COLO829 (cell line): ENCODE measurements around the gene FSTL5.

Experiments
- DNase-seq: peaks from one replicate; pipeline ENCODE4 v3.0.0; 2012; ENCODE audit warnings: low spot score

Gene FSTL5

DNA sequence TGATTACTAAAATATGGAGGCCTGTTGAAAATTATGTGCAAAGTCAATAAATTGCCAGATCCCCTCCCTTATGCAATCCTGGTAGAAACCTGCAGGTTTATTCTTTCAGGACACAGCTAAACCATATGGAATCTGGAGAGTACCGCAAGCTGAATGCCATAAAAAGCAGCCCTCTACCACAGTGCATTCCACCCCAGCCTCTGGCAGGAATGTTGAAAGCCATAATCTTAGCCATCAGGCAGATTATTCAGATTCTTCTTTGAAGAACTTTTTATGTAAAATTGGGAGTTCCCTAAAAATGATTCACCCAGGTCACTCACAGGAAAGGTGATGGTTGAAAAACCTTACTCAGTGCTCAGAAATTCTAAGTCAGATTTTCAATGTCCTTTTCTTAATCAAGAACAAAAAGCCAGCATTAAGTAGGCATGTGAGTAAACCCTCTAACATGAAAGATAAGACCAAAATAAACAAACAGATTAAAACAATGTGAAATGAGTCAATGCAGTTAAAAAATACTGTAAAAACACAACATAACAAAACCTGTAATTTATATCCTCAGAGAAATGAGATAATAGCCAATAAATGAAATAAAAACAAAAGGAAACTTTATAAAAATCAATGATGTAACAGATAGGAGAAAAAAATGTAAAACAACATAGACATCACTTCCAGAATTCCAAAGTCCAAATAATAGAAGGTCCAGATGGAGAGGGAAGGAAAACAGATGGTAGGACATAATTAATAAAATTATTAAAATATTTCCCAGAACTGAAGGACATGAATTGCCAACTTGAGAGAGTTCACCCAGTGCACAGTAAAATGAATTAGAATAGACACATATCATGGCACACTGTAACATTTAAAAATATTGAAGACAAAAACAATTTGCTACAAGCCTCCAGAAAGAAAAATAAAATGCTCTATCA is 226.9 kb downstream of the FSTL5 start:
- DNase-seq = no peak

GRCh38 chr4:161931089-161931488 is 232.7 kb downstream of the FSTL5 start:
- DNase-seq = no peak

DNA sequence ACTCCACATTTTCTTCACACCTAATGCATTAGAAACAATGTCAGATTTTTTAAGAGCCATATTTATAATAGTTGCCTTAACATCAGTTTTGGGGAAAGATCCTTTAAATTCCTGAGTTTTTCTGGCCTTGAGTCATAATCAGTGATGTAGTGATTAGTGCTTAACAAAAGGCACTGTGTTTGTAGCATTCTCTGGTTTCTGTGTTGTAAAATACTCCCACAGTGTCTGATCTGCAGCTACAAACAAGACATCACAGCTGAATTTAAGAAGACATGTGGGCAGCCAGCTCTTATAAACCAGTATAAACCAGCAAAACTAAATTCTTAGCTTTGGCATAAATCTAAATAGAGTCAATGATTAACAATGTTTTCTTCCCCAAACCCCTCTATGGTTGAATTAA is 233.8 kb downstream of the FSTL5 start:
- peak; percentile 79 for DNase-seq

GRCh38 chr4:161926033-161926828 is 237.6 kb downstream of the FSTL5 start:
- no peak for DNase-seq

GRCh38 chr4:161920304-161921052 is 243.3 kb downstream of the FSTL5 start:
- DNase-seq = no peak

DNA sequence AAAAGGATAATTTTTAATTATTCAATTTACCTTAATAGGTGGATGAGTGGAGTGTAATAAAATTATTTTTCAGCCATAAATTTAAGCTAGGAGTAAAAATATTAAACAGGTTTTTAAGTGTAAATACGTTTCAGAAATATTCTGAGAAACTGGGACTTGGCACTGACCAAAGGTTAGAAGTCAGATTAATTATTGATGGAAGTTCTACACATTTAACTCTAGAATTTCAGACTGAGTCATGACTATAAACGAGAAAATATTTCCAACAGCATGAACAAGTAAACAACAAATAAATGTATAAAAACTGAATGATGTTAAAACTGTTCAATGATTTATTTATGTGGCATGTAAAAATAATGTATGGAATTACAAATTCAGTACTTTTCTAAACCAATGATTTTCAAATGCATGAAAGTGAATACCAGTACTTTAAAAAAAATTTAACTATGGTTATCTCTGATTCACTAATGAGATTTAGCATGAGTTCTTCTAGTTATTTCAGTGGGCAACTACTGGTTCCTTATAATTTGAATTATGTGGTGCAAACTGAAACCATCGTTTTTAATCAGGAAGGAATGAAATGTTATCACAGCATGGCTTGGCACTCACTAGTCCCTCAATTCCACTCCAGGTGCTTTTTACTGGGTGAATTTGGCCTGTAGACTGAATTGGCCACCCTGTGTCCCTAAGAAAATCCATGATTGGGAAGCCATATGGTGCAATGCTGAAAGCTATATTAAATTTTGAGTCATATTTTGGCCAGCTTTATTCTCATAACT is 244.2 kb downstream of the FSTL5 start:
- no peak for DNase-seq

DNA sequence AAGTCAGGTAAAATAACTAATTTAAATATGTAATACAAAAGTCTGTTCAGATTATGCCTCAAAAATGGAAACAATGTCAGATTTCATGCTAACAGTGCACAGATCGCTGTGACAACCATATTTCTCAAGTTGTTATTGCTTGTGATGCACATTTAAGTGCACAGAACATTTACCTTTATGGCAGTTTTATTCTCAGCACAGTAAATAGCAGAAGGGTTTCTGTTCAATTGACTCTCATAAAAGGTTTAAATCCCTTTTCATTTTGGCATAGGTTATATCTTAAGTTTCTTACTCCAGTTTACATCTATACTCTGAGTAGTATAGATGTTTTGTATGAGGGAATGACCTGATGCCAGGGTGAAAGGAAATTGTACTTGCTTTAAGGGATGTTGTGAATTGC is 247.8 kb downstream of the FSTL5 start:
- no peak for DNase-seq

DNA sequence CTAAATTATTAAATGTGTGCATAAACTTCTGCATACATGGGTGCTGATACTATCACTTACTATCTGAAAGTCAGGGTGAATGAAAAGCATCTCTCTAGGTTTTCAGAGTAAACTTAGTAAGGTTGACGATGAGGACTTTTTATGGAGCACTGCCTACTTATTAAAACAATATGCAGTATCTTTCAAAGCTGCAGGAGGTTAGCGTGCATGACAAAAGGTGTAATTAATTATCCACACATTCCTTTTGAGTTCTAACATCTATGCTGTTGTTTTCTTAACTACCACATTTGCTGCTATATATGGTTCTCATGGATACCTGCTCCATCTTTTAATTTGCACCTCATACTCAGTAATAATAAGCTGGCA is 256.2 kb downstream of the FSTL5 start:
- no peak for DNase-seq

- DNase-seq = no peak
Observed at GRCh38 chr4:161906836-161907589, 256.8 kb downstream of the FSTL5 start.

DNA sequence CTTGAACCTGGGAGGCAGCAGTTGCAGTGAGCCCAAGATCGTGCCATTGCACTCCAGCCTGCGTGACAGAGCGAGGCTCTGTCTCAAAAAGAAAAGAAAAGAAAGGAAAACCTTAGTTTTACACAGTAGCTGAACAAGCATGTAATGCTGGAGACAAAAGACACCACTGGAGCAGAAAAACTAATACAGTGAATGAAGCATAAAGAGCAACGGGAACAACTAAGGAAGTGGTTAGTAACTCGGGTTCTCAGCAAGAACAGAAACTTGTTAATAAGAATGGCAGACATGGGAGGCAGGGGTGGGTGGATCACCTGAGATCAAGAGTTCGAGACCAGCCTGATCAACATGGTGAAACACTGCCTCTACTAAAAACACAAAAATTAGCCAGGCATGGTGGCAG is 263.7 kb downstream of the FSTL5 start:
- DNase-seq = no peak

DNA sequence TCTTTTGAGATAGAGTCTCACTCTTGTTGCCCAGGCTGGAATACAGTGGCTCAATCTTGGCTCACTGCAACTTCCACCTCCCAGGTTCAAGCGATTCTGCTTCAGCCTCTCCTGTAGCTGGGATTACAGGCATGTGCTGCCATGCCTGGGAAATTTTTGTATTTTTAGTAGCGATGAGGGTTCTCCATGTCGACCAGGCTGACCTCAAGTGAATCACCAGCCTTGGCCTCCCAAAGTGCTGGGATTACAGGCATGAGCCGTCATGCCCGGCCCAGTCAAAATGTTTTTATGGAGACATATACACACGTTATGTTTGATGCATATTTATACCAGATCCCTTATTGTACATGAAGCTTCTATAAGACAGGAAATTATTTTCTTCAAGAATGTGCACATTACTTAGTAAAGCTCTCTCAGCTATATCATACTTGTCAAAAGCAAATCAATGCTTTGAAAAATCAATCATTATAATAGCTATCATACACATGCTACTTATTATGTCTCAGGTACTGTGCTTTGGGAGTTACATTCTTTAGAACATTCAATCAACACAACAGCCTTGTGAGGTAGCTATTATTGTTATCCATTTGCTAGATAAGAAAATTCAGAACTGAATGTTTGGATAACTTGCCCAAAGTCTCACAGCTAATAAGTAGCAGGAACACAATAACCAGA is 269.2 kb downstream of the FSTL5 start:
- no peak for DNase-seq

DNA sequence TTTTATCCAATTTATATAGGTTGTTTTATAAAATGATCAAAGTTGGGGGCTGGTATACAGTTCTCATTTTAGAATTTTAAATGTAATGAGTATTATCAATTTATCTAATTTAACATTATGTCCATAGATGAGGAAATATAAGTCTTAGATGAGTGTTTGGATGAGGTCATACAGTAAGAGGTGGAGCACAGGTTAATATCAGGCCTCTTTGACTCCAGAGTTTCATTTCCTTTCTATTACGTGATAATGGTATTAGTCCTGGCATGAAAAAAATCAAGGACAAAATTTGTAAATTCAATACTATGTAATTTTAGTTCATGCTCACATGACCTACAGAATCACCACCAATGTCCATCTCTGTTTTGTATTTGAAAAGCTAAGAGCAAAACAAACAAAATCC is 269.8 kb downstream of the FSTL5 start:
- no peak for DNase-seq

GRCh38 chr4:161893566-161893965 is 270.2 kb downstream of the FSTL5 start:
- no peak for DNase-seq

DNA sequence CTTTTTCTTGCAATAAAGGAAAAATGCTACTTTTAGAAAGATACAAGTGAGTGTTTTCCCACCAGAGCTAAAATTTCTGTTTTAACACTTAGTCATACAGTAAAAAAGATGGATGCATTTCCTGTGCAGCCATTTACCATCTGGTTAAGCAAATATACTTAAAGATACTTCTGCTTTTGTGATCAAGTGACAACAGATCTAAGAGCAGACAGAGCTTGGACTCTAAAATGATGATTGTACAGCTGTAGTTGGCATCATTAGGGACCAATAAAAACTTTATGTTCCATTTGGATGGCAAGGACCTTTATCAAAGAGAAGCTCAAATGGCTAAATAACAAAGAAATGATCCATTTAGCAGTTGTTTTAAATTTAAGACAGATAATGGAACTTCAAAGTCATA is 270.8 kb downstream of the FSTL5 start:
- no peak for DNase-seq

DNA sequence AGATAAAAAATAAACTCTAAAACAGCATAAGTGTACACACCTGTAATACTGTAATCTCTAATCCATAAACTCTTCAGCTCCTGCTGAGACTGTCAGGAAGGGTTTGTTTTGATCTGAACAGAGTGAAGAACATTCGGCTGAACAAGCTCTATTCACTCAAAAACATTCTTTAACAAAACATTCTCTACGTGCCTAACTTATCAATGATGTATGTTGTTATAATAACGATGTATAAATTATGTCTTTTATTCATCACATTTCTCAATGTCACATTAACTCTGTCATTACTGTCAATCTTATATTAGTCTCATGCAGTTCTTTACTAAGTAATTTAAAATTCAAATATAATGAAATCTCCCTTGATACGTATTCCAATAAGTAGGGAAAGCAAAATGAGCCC is 280.6 kb downstream of the FSTL5 start:
- DNase-seq = no peak

DNA sequence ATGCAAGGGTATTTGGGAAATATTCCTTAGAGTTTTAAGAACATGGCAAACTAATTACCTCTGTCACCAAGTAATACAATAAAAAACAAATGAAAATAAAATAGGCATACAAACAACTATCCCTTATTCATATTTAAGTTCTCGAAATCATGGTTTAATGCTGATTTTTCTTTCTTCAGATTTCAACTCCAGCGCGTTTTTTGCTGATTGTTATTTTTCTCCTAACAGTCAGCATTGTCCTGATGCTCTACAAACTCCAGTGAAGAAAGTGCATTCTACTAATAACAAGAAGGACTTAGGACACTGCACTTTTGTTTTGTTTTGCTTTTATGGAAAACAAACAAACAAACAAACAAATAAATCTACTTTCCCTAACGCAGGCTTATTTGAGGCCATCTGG is 282.4 kb downstream of the FSTL5 start:
- no peak for DNase-seq

GRCh38 chr4:161869511-161869910 is 294.3 kb downstream of the FSTL5 start:
- DNase-seq = no peak

DNA sequence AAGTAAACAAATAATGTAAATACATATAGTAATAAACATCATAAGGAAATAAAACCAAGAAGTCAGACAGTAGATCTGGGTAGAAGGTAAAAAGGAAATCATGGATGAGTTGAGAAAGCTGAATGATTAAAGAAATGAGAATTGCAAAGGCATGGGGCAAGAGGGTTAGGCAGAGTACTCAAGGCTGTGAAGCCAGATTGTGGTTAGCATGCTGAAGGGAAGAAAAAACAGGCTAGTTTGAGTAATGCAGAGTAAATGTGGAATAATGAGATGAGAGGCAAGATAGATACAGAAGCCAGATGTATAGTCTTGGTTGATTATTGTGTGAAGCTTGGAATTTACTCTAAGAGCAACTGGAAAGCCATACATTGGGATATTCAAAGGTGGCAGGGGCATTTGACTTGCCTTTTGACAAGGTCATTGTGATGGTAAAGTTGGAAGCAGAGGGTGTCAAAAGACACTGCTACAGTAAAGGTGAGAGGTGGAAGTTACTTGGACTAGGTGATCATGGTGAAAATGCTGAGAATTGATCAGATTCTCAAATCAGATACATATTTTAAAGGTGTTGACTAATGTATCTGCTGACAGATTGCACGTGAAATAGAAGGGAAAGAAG is 307.0 kb downstream of the FSTL5 start:
- DNase-seq = no peak

DNA sequence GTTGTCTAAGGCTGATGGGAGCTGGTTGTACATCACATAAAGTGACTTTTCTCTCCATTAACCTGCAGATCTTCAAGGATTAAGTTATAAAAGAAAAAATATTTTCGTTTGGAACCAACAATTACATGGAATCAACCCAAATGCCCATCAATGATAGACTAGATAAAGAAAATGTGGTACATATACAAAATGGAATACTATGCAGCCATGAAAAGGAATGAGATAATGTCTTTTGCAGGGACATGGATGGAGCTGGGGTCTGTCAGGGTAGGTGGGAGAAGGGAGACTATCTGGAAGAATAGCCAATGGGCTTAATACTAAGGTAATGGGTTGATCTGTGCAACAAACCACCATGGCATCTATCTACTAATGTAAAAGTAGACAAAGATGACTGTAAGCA is 313.2 kb downstream of the FSTL5 start:
- DNase-seq = no peak

- no peak for DNase-seq
Observed at GRCh38 chr4:161841759-161842158, 322.0 kb downstream of the FSTL5 start.
